ENCODE results near the gene ZNF132.
"Not testable (repeated sequence)": the region's sequence is repeated elsewhere in the genome, so short reads cannot be mapped to it uniquely, and the experiment has no call there.

ZNF132 gene

DNA sequence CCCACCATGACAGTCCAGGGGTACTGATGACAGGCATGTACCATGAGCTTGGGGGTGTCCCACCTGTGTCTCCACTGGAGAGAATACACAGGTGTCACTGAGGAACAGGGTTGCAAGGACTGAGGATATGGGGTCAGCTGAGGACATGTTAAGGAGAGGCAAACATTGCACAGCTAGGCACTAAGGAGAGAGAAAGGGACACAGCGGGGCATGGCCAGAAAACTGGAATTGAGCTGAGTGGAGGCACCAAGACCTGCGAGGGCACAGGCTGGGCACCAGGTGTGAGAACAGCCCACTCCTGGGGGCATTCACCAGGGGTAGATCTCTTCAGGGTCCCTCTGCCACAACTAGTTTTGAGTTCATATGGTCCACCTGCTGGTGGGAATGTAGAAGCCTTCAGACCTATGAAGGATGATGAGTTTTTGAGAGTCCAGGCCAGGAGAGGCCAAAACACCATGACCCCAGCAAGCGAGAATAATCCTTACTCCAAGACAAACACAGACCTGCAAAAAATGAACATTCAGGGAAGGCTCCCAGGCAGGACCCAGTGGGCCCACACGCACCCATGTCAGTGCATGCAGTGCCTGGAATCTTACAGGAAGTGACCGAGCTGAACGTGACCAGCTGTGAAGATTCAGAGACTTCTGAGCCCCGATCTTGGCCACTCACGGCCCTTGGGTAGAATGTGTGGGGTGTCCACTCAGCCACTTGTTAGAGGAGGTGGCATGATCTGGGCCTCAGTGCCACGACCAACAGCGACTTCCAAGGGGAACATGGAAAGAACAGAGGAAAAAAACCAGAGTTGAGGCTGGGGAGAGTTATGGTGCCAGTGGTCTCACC is 32.9 kb downstream of the ZNF132 start:
- no peak for DNase-seq

- not testable (repeated sequence) for DNase-seq
Observed at GRCh38 chr19:58403920-58404478, 36.0 kb downstream of the ZNF132 start.

DNA sequence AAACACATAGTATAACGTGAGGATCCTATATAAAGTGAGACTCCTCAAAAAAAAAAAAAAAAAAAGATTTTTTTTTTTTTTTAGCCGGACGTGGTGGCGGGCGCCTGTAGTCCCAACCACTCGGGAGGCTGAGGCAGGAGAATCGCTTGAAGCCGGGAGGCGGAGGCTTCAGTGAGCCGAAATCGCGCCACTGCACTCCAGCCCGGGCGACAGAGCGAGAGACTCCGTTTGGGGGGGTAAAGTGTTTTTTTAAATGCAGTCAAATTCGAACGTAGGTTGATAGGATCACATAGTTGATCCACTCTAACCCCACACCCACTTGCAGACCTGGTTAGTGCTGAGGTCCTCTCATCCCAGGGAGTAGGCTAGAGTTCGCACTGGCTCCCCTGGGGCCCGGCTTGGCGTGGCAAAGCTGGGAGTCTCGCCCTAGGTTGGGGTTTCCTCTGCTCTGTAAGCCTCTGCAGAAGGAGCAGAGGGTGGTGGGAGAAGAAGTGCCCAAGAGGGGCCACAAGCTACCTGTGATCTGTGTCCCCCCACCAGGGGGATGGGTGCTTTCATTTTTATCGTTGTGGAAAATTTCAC is 38.0 kb downstream of the ZNF132 start:
- no peak for DNase-seq

DNA sequence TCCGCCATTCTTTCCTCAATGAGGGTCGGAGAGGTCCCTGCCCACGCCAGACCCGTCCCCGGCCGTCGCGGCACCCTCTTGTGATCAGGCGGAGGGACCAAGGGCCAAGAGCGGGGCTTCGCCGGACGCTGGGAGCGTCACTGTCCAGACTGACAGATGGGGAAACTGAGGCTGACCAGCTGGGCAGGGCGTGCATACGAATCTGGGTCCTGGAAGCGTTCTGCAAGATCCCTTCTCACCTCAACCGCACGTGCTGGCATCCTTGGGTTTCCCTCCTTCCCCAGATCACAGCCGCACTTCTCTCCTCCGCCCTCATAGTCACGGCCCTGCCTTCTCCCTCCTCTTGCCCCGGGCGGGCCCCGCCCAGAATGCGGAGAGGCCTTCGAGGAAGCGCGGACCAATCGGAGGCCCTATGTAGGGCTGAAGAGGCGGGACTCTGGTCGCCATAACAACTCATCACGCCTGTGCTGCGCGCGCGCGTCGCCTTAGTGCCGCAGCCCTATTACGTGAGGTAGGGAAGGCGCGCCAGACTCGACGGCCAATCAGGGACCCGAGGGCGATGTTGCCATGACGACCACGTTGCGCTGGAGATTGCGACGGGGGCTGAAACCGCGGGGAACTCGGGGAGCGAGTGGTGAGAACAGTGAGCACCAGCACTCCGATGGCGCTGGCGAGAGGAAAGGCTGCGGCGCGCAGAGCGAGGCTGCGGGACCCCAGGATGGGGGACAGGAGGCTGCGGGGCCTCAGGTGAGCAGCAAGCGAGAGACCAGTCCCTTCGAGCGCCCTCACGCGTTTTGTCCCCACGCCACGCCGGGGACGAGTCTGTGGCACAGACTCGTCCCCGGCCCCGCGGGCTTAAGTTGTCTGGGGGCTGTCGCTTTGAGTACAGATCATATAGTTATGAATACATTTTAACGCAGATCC is 38.8 kb downstream of the ZNF132 start:
- DNase-seq: peak; percentile 97

GRCh38 chr19:58400316-58400915 is 39.5 kb downstream of the ZNF132 start:
- DNase-seq: peak; percentile 17

DNA sequence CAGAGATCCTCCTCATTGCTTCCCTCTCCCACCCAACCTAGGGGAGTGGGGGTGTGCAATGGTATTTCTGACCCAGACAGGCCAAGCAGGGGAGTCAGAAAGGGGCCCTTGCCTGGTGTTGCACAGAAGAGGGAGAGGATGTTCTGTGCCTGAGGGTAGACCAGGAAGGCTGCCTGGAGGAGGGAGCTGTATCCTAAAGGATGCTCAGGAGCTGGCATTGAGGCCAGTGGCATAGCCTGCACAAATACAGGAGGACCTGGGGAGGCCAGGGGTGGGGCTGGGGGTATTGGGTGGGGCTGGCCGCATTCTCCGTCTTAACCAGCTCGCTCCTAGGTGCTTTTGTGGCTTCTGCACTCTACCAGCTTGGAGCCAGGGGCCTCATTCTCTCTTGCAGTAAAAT is 40.0 kb downstream of the ZNF132 start:
- DNase-seq: no peak

DNA sequence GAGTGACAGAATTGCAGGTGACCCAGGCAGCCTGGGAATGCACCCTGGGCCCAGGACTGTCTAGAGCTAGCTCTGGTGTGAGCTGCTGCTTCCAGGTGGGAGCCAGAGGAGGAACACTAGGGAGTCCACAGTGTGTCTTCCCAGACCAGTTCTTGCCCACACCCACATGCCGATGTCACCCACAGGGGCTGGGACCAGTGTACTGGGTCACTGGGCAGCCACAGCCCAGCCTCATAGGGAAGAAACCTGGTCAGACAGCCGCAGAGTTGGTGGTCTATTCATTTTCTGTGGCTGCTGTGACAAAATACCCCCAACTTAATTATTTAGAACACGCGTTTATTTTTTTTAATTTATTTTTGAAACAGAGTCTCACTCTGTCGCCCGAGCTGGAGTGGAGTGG is 41.4 kb downstream of the ZNF132 start:
- DNase-seq: no peak

GRCh38 chr19:58398087-58398486 is 41.9 kb downstream of the ZNF132 start:
- no peak for DNase-seq

GRCh38 chr19:58397533-58398037 is 42.4 kb downstream of the ZNF132 start:
- DNase-seq: no peak

DNA sequence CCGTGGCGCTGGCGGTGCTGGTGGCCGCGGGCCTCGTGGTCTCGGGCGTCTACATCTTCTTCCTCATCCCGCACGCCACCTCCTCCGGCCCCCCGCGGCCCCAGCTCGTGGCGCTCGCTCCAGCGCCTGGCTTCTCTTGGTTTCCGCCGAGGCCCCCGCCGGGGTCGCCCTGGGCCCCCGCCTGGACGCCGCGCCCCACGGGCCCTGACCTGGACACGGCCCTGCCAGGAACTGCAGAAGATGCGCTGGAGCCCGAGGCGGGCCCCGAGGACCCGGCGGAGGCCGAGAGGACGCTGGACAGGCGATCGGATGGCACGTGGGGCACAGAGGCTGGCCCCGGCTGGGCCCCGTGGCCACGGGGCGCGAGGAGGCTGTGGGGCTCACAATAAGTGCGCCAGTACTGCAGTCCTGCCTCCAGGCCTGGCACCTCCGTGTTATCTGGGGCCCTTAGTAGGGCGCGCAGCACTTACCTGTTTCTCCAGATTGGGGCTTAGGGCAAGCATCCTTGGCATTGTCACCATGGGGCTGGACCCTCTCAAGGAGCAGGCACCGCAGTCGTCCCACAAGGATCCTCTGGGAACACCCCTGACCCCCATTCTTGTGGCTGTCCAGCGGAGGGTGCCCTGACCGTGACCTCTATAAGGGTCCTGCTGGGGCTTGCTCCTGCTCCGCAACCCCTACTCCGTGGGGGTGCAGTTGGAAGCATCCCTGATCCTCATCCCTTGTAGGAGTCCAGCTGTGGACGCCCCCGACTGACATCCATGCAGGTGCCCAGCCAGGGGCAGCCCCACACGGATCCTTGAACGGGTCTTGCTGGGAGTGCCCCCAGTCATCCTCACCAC is 43.0 kb downstream of the ZNF132 start:
- no peak for DNase-seq

GRCh38 chr19:58395979-58396627 is 43.9 kb downstream of the ZNF132 start:
- no peak for DNase-seq

- no peak for DNase-seq
Observed at GRCh38 chr19:58395220-58395978, 44.6 kb downstream of the ZNF132 start, which contains the start of gene RNF225. TSS of gene RNF225 (plus strand) at chr19:58395656. CDS start at chr19:58396090, 434 bp downstream.

- DNase-seq: no peak
Observed at GRCh38 chr19:58394821-58395219, 45.1 kb downstream of the ZNF132 start.

DNA sequence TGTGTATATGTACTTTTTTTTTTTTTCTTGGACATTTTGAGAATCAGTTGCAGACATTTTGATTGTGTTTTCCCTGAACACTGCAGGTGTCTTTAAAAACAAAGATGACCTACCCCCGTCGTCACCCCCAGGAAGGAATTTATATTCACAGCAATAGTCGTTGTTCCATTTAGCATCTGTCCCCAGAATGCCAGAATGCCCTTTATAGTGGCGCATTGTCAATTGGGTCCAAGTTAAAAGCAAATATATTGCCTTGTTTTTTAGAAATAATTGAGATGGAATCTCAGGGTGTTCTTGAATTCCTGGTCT is 46.3 kb downstream of the ZNF132 start:
- no peak for DNase-seq

DNA sequence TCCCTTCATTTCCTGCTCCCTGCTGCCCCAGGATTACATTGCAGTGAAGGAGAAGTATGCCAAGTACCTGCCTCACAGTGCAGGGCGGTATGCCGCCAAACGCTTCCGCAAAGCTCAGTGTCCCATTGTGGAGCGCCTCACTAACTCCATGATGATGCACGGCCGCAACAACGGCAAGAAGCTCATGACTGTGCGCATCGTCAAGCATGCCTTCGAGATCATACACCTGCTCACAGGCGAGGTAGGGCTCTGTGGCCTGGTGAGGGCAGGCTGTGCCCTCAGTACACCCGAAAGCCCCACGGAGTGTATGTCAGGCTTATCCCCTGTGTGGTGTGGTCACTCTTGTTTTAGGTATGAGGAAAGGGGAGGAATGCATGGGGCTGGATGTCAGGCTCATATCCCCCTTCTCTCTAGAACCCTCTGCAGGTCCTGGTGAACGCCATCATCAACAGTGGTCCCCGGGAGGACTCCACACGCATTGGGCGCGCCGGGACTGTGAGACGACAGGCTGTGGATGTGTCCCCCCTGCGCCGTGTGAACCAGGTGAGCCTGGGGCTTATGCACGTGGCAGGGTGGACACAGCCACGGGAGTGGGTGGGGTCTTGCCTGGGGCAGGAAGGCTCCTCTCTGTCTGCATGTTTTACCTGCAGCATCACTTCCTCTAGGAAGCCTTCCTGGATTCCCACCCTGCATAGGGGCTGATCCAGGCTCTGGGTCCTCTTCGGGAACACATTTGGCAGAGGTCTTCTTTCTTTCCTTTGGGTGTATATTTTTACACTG is 46.8 kb downstream of the ZNF132 start:
- no peak for DNase-seq

GRCh38 chr19:58388175-58388526 is 51.8 kb downstream of the ZNF132 start:
- DNase-seq: no peak

- no peak for DNase-seq
Observed at GRCh38 chr19:58387338-58388174, 52.4 kb downstream of the ZNF132 start.

DNA sequence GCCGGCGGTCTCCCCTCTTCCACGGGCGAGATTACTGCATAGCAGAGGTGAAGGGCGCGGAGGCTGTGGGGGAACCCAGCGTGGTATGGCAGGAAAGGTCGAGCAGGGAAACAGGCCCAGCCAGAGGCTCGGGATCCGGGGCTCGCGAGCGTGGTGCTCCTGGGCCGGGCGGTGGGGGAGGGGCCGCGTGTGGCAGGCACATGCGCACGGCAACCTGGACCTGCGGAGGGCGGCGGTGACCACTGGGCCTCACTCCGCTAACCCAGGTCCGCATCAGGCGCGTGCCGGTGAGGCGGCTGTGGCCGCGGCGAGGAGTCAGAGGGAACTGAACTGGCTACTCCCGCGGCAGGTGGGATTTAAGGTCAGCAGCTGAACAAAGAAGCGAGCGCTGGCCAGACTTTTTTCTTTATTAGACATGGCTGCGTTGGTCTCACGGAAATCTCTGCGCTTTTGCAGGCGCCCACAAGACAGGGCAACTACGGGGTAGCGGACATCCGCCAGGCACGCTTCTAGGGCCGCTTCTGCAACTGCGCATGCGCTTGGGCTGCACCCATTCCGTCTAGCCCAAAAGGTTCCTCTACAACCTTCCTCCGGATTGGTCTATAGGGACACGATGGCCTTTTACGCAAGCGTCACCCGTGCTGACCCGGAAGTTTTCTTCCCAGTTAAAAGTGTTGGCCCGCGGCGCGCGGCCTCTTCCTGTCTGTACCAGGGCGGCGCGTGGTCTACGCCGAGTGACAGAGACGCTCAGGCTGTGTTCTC is 53.2 kb downstream of the ZNF132 start, which contains the start of gene RPS5:
Gene RPS5, plus strand, starts transcription at position 694 of the 762 bp plus-strand sequence. CDS start 869 bp downstream, outside the sequence.
- DNase-seq: peak; percentile 95
